Measurements from ENCODE around the gene TOP2B. TPM values are rescaled to one million over a fixed set of nuclear protein-coding genes. Genes with fewer than 3 reads are reported as not detected.

The TOP2B gene
- polyA plus RNA-seq (2013, experiment 1 of 2), result 108 TPM
- polyA plus RNA-seq (2013, experiment 2 of 2), result 109 TPM

- Histone ChIP-seq H3K79me1 (ENCODE audit: low read depth, low read length) (no peaks in the 10 kb centered on the region), H4K8ac (ENCODE audit: low read depth, low read length) (peak within 1 kb of the TSS; percentile 43), H3K4me2 (ENCODE audit: insufficient read depth, low read length, poor library complexity, severe bottlenecking) (peak within 1 kb of the TSS; percentile 74), H2AFZ (ENCODE audit: low read length) (peak within 1 kb of the TSS; percentile 84), H3K18ac (ENCODE audit: low read length) (peak within 1 kb of the TSS; percentile 98), H3K27me3 (ENCODE audit: control insufficient read depth in 3 of 3, insufficient read depth in 3 of 3, low read depth in 1 of 3, low read length in 3 of 3) (no peaks in the 10 kb centered on the region), H3K14ac (ENCODE audit: low read length) (peak within 1 kb of the TSS; percentile 38), H2BK120ac (ENCODE audit: low read depth, low read length) (peak within 1 kb of the TSS; percentile 65), H3K27ac (replicated peaks; ENCODE audit: low read length) (peak within 1 kb of the TSS; percentile 95), H2BK5ac (ENCODE audit: low read length) (peak within 1 kb of the TSS; percentile 95), H2BK12ac (ENCODE audit: low read length) (no peak within 1 kb of the TSS), H3K4me3 (ENCODE audit: low read length in 2 of 2) (peak within 1 kb of the TSS; percentile 61 to 99), H4K91ac (ENCODE audit: low read depth, low read length, poor library complexity) (peak within 1 kb of the TSS; percentile 99), H3K4ac (ENCODE audit: low read length) (peak within 1 kb of the TSS; percentile 53), H3K36me3 (replicated peaks in 1 of 2; ENCODE audit: control insufficient read depth in 2 of 2, insufficient read depth in 2 of 2, low read length in 2 of 2) (no peaks in the 10 kb centered on the region), H3K4me1 (ENCODE audit: control insufficient read depth in 2 of 2, insufficient read depth in 1 of 2, low read depth in 1 of 2, low read length in 2 of 2) (peaks cover 4 to 7% of the 10 kb centered on the region in 2 donors), H2BK15ac (ENCODE audit: low read length) (no peak within 1 kb of the TSS), H3K23ac (ENCODE audit: low read depth, low read length, poor library complexity) (peak within 1 kb of the TSS; percentile 87), H2AK5ac (ENCODE audit: low read depth, low read length) (peak within 1 kb of the TSS; percentile 43), H3K9ac (ENCODE audit: low read depth, low read length, poor library complexity) (peak within 1 kb of the TSS; percentile 94), H3K9me3 (replicated peaks in 1 of 2; ENCODE audit: control insufficient read depth in 2 of 2, insufficient read depth in 1 of 2, low read depth in 1 of 2, low read length in 2 of 2) (no peaks in the 10 kb centered on the region)
- WGBS, 2 donors (ENCODE audit: extremely low coverage in 2 of 2, insufficient read length in 2 of 2, insufficient replicate concordance in 1 of 2), result no CpG with 5 or more reads among the region's 33 CpGs
- peak; percentile 97 for DNase-seq (ENCODE audit: low spot score)
These were observed at the start of gene TOP2B for GRCh38 chr3:25664812-25665314. TSS of gene TOP2B (minus strand) at chr3:25664907. CDS start at chr3:25664297, 610 bp downstream.

GRCh38 chr3:25713341-25713985 lies 48.8 kb upstream of the TOP2B start:
- no peak overlapping the region for H3K14ac ChIP-seq (ENCODE audit: low read length)
- no peaks in the 10 kb centered on the region for H3K36me3 ChIP-seq (replicated peaks in 1 of 2; ENCODE audit: control insufficient read depth in 2 of 2, insufficient read depth in 2 of 2, low read length in 2 of 2)
- H3K4me1 ChIP-seq (ENCODE audit: control insufficient read depth in 2 of 2, insufficient read depth in 1 of 2, low read depth in 1 of 2, low read length in 2 of 2), result no peaks in the 10 kb centered on the region
- no peak overlapping the region for H2AK5ac ChIP-seq (ENCODE audit: low read depth, low read length)
- H3K18ac ChIP-seq (ENCODE audit: low read length), result no peak overlapping the region
- no peak overlapping the region for H3K4me2 ChIP-seq (ENCODE audit: insufficient read depth, low read length, poor library complexity, severe bottlenecking)
- H3K9me3 ChIP-seq (replicated peaks in 1 of 2; ENCODE audit: control insufficient read depth in 2 of 2, insufficient read depth in 1 of 2, low read depth in 1 of 2, low read length in 2 of 2), result no peaks in the 10 kb centered on the region
- H3K79me1 ChIP-seq (ENCODE audit: low read depth, low read length), result no peaks in the 10 kb centered on the region
- H3K27ac ChIP-seq (replicated peaks; ENCODE audit: low read length), result no peak overlapping the region
- no peak overlapping the region for H2BK5ac ChIP-seq (ENCODE audit: low read length)
- H3K4ac ChIP-seq (ENCODE audit: low read length), result no peak overlapping the region
- H2BK15ac ChIP-seq (ENCODE audit: low read length), result no peak overlapping the region
- H3K4me3 ChIP-seq (ENCODE audit: low read length in 2 of 2), result no peak overlapping the region
- H3K9ac ChIP-seq (ENCODE audit: low read depth, low read length, poor library complexity), result no peak overlapping the region
- DNase-seq (ENCODE audit: low spot score), result no peak
- H2BK12ac ChIP-seq (ENCODE audit: low read length), result no peak overlapping the region
- H4K8ac ChIP-seq (ENCODE audit: low read depth, low read length), result no peak overlapping the region
- no CpG with 5 or more reads among the region's 11 CpGs for WGBS, 2 donors (ENCODE audit: extremely low coverage in 2 of 2, insufficient read length in 2 of 2, insufficient replicate concordance in 1 of 2)
- no peak overlapping the region for H4K91ac ChIP-seq (ENCODE audit: low read depth, low read length, poor library complexity)
- no peak overlapping the region for H2BK120ac ChIP-seq (ENCODE audit: low read depth, low read length)
- no peak overlapping the region for H3K23ac ChIP-seq (ENCODE audit: low read depth, low read length, poor library complexity)
- H3K27me3 ChIP-seq (ENCODE audit: control insufficient read depth in 3 of 3, insufficient read depth in 3 of 3, low read depth in 1 of 3, low read length in 3 of 3), result no peaks in the 10 kb centered on the region
- H2AFZ ChIP-seq (ENCODE audit: low read length), result peak overlapping the region; percentile 43

GRCh38 chr3:25711090-25711489 lies 46.4 kb upstream of the TOP2B start:
- H3K36me3 ChIP-seq (replicated peaks in 1 of 2; ENCODE audit: control insufficient read depth in 2 of 2, insufficient read depth in 2 of 2, low read length in 2 of 2), result no peaks in the 10 kb centered on the region
- DNase-seq (ENCODE audit: low spot score), result no peak
- no peak overlapping the region for H4K8ac ChIP-seq (ENCODE audit: low read depth, low read length)
- H3K4ac ChIP-seq (ENCODE audit: low read length), result no peak overlapping the region
- no peak overlapping the region for H4K91ac ChIP-seq (ENCODE audit: low read depth, low read length, poor library complexity)
- H3K4me1 ChIP-seq (ENCODE audit: control insufficient read depth in 2 of 2, insufficient read depth in 1 of 2, low read depth in 1 of 2, low read length in 2 of 2), result no peaks in the 10 kb centered on the region
- no peak overlapping the region for H3K4me3 ChIP-seq (ENCODE audit: low read length in 2 of 2)
- no CpG with 5 or more reads among the region's 2 CpGs for WGBS, 2 donors (ENCODE audit: extremely low coverage in 2 of 2, insufficient read length in 2 of 2, insufficient replicate concordance in 1 of 2)
- H3K9ac ChIP-seq (ENCODE audit: low read depth, low read length, poor library complexity), result no peak overlapping the region
- no peak overlapping the region for H3K23ac ChIP-seq (ENCODE audit: low read depth, low read length, poor library complexity)
- no peaks in the 10 kb centered on the region for H3K9me3 ChIP-seq (replicated peaks in 1 of 2; ENCODE audit: control insufficient read depth in 2 of 2, insufficient read depth in 1 of 2, low read depth in 1 of 2, low read length in 2 of 2)
- no peak overlapping the region for H2BK12ac ChIP-seq (ENCODE audit: low read length)
- no peaks in the 10 kb centered on the region for H3K79me1 ChIP-seq (ENCODE audit: low read depth, low read length)
- H2BK15ac ChIP-seq (ENCODE audit: low read length), result no peak overlapping the region
- H2BK5ac ChIP-seq (ENCODE audit: low read length), result no peak overlapping the region
- no peak overlapping the region for H2AK5ac ChIP-seq (ENCODE audit: low read depth, low read length)
- no peak overlapping the region for H3K27ac ChIP-seq (replicated peaks; ENCODE audit: low read length)
- H2BK120ac ChIP-seq (ENCODE audit: low read depth, low read length), result no peak overlapping the region
- H3K27me3 ChIP-seq (ENCODE audit: control insufficient read depth in 3 of 3, insufficient read depth in 3 of 3, low read depth in 1 of 3, low read length in 3 of 3), result no peaks in the 10 kb centered on the region
- H3K4me2 ChIP-seq (ENCODE audit: insufficient read depth, low read length, poor library complexity, severe bottlenecking), result no peak overlapping the region
- H3K18ac ChIP-seq (ENCODE audit: low read length), result no peak overlapping the region
- no peak overlapping the region for H3K14ac ChIP-seq (ENCODE audit: low read length)
- H2AFZ ChIP-seq (ENCODE audit: low read length), result no peak overlapping the region

- Histone ChIP-seq H2AK5ac (ENCODE audit: low read depth, low read length) (no peak overlapping the region), H3K27ac (replicated peaks; ENCODE audit: low read length) (no peak overlapping the region), H2BK12ac (ENCODE audit: low read length) (no peak overlapping the region), H3K4me2 (ENCODE audit: insufficient read depth, low read length, poor library complexity, severe bottlenecking) (no peak overlapping the region), H3K18ac (ENCODE audit: low read length) (no peak overlapping the region), H2BK15ac (ENCODE audit: low read length) (no peak overlapping the region), H3K14ac (ENCODE audit: low read length) (no peak overlapping the region), H2AFZ (ENCODE audit: low read length) (no peak overlapping the region), H3K9ac (ENCODE audit: low read depth, low read length, poor library complexity) (no peak overlapping the region), H3K9me3 (replicated peaks in 1 of 2; ENCODE audit: control insufficient read depth in 2 of 2, insufficient read depth in 1 of 2, low read depth in 1 of 2, low read length in 2 of 2) (no peaks in the 10 kb centered on the region), H2BK120ac (ENCODE audit: low read depth, low read length) (no peak overlapping the region), H3K23ac (ENCODE audit: low read depth, low read length, poor library complexity) (no peak overlapping the region), H3K36me3 (replicated peaks in 1 of 2; ENCODE audit: control insufficient read depth in 2 of 2, insufficient read depth in 2 of 2, low read length in 2 of 2) (no peaks in the 10 kb centered on the region), H3K4ac (ENCODE audit: low read length) (no peak overlapping the region), H4K8ac (ENCODE audit: low read depth, low read length) (no peak overlapping the region), H3K79me1 (ENCODE audit: low read depth, low read length) (no peaks in the 10 kb centered on the region), H3K27me3 (ENCODE audit: control insufficient read depth in 3 of 3, insufficient read depth in 3 of 3, low read depth in 1 of 3, low read length in 3 of 3) (no peaks in the 10 kb centered on the region), H2BK5ac (ENCODE audit: low read length) (no peak overlapping the region), H3K4me1 (ENCODE audit: control insufficient read depth in 2 of 2, insufficient read depth in 1 of 2, low read depth in 1 of 2, low read length in 2 of 2) (no peaks in the 10 kb centered on the region), H3K4me3 (ENCODE audit: low read length in 2 of 2) (no peak overlapping the region), H4K91ac (ENCODE audit: low read depth, low read length, poor library complexity) (no peak overlapping the region)
- no peak for DNase-seq (ENCODE audit: low spot score)
- no CpG with 5 or more reads among the region's 3 CpGs for WGBS, 2 donors (ENCODE audit: extremely low coverage in 2 of 2, insufficient read length in 2 of 2, insufficient replicate concordance in 1 of 2)
These were observed 43.3 kb upstream of the TOP2B start for GRCh38 chr3:25708036-25708435.
